GM19324 (cell line): ENCODE measurements around the gene CRTC1.

ENCODE experiments used
- ATAC-seq: cut with Tn5 transposase; IDR thresholded peaks from one replicate; pipeline ENCODE4 v1.9.1; 2021; ENCODE audit warnings: mild to moderate bottlenecking, moderate library complexity; ENCODE audit not compliant: unreplicated experiment, low FRiP score

Gene CRTC1, protein sequence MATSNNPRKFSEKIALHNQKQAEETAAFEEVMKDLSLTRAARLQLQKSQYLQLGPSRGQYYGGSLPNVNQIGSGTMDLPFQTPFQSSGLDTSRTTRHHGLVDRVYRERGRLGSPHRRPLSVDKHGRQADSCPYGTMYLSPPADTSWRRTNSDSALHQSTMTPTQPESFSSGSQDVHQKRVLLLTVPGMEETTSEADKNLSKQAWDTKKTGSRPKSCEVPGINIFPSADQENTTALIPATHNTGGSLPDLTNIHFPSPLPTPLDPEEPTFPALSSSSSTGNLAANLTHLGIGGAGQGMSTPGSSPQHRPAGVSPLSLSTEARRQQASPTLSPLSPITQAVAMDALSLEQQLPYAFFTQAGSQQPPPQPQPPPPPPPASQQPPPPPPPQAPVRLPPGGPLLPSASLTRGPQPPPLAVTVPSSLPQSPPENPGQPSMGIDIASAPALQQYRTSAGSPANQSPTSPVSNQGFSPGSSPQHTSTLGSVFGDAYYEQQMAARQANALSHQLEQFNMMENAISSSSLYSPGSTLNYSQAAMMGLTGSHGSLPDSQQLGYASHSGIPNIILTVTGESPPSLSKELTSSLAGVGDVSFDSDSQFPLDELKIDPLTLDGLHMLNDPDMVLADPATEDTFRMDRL

DNA sequence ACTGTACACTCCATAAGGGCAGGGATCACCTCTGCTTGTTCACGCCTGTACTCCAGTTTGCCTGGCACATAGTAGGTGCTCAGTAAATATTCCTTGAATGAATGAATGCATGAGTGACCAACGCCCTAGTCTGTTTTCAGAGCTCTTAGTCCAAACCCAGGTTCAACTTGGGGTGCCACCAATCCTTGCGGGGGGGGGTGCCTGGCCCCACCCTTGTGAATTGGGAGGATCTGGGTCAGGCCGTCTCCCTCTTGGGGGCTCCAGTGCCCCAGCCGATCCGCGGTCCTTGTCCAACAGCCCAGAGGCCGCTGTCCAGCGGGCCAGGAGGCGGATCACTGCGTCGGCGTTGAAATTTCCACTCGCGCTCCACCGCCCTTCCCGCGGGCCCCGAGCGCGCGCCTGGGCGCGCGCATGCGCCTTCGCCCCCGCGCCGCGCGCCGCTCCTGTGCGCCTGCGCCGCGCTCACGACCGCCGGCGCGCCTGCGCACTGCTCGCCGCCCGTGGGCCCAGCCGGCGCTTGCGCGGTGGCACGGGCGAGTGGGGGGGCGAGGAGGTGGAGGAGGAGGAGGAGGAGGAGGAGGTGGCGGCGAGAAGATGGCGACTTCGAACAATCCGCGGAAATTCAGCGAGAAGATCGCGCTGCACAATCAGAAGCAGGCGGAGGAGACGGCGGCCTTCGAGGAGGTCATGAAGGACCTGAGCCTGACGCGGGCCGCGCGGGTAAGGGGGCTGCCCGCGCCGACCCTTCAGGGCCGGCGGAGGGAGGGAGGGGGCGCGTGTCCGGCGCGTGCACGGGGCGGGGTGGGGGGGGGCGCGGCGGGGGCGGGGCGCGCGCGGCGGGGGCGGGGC is at the start of gene CRTC1:
TSS of gene CRTC1 (plus strand) at position 572 of the 849 bp plus-strand sequence. CDS start at position 595, 23 bp downstream.
- ATAC-seq, result peak; percentile 82

DNA sequence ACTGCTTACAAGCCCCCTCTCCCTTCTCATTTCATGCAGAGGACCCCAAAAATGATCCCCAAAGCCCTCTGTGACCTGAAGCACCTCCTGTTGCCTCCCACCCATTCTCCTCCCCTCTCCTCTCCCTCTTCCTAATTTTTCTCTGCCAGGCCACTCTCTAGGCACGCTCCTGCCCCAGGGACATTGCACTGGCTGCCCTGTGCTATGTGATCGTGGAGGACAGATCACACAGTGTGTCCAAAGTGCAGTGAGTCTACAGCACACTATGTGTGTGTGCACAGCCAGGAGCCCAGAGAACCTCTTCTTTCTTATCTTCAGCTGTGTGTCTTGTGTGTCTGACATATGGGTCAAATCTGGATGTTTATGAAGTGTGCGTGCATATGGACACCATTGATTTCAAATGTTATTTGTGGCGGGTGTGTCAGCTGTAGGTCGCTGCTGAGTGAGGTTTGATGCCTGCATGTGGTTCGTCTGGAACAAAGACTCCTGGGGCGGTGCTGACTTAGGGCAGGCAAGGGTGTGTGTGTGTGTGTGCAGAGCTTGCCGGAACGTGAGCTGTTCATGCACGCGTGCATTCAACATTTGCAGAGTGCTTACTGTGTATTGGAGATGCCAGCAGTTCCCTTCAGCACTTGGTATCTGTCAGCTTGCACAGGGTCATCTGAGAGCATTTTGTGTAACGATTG is 48.7 kb upstream of the CRTC1 start:
- no peak for ATAC-seq

DNA sequence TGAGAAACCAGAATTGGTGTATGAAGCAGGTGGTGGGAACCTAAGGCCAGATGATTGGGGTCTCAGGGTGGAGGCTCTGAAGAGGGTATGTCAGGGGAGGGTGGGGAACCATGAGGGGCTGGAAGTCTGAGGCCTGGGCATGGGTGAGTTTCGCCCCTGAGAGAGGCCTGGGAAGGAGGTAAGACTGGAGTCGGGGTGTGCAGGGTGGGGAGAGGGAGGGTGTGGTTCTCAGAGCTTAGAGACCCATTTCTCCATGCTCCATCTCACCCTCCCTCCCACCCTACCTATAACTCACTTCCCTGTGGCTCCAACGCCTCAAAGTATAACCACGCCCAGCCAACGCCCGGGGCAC is 47.7 kb upstream of the CRTC1 start:
- no peak for ATAC-seq

DNA sequence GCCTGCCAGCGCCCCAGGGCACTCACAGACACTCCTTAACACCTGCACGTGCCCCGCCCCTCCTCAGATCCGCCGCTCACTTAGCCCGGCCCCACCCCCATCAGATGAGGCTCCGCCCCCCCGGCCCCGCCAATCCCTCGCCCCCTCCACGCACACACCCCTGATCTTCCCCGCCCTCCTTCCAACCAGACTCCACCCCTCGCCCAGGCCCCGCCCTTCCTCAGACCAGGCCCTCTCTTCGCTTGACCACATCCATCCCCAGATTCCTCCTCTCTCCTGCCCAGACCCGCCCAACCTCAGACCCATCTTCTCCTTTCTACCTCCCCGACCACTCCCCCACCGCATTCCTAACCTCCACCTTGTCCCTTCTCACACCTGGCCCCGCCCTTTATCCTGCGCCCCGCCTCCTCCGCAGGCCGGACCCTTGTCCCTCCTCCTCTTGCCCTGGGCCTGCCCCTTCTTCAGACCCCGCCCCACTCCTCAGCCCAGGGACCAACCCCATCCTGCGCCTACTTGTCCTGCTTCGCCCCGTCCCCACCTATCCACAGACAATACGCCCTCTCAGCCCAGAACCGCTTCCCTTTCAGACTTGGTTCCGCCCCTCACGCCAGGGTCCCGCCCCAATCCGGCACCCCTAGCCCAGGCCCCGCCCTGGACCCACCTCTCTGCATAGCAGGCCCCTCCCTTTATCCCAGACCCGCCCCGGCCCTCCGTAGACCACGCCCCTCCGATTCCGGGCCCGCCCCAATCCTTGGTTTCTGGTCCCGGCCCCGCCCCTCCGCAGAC is 47.1 kb upstream of the CRTC1 start:
- peak; percentile 87 for ATAC-seq

DNA sequence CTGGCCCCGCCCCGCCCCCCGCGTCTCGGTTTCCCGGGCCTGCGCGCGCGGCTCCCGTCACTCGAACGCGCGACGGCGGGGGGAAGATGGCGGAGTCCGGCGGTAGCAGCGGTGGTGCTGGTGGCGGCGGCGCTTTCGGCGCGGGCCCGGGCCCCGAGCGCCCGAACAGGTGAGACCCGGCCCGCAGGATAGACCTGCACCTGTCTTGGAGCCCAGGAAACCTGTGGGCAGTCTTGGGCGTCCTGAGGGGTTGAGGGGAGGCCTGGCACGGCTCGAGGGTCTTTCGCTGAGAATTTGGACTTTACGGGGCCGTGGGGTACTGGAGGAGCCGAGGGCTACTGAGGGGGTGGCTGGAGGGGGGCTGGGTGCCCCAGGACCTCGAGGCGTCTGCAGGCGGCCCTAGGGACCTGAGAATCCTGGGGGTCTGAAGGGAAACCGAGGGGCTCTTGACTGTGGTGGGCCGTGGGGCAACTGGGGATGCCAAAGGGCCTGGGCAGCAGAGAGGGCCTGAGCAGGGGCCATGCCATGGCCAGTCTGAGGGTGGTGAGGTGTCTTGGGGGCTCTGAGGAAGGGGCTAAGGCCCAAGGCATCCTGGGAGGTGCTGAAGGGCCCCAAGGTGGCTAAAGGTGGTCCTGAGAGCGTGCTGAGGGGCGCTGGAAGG is 46.4 kb upstream of the CRTC1 start, which contains the start of gene KLHL26:
TSS of gene KLHL26 (plus strand) at position 60 of the 661 bp plus-strand sequence. CDS start at position 87, 27 bp downstream.
- ATAC-seq, result no peak

DNA sequence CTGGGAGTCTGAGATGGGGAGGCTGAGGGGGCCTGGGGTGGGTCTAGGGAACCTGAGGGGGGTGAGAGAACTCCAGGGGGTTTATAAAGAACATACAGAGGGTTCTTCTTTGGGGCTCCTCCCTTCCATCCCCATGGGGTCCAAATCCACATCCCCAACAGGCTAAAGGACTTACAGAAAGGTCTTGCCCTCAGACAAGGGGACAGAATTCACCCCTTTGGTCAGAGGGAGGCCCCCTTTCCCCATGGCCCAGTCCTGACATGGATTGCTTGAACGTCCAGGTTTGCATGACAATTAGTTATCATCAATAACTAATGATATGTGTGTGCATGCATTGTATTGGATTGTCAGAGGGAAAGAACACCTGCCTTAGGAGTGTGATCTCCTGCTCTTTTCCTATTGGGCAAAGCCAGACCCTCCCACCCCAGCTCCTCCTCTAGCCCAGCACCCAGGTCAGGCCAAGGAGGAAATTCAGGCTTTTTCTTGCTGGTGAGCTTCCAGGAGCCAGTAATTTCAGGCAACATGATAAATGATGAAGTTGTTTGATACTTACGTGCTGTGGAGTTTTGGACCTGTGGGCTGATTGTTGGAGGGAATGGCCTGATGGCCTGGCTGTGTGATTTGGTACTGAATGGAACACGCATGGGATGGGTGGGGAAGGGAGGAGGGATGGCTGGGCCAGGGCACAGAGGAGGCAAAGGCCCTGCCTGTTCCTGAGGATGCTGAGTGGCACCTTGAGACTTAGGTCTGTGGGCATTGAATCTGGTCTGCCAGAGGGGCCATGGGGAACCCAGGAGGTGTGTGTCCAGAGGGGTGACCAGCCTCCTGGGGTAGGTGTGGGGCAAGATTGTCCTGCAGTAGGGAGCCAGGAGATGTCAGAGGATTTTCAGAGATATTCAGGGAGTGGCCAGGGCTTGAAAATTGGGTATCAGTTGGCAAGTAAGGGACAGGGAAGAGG is 45.5 kb upstream of the CRTC1 start:
- no peak for ATAC-seq

DNA sequence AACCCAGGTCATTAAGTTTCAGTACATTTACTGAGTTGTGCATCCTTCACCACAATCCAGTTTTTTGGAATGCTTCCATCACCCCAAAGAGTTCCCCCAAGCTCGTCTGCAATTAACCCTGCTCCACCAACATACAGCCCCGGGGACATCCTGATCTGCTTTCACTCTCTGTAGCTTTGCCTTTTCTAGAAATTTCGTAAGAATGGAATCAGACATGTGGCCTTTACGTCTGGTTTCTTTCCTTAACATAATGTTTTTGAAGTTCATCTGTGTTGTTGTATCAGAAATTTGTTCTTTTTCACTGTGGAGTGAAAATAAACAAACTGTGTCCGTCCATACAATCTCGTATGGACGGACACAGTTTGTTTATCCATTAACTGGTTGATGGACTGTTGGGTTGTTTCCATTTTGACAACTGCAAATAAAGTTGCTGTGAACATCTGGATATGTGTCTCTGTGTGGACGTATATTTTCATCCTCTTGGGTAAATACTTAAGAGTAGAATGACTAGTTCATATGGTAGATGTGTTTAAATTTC is 43.7 kb upstream of the CRTC1 start:
- ATAC-seq, result no peak

DNA sequence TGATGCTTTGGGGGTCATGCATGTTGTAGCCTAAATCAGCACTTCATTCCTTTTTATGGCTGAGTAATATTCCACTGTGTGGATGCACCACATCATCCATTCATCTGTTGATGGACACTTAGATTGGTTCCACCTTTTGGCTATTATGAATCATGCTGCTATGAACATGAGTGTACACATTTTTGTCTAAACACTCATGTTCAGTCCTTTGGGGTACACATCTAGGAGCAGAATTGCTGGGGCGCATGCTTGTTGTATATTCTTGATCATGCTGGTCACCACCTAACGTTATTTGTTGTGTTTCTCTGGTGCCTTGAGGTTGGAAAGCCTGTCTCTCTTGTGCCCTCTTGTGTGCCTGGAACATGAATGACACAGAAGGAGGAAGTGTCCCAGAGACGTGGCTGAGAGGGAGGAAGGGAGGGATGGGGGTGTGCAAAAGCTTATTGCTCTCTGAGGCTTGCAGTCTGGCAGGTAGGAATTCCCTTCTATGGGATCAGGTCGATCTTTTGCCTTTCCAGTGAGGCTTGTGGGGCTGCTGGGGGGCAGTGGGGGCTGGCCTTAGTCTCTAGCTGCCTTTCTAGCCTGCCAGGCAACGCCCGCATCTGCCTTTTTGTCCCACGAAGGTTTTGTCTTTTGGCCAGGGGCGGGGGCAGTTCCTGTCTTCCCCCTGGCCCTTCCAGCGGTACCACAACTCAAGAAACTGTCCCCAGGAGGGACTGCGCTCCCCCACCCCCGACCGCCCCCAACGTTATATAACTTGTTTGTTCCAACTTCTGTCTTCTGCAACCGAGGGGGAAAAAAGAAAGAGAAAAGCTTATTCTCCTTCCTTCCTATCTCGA is 39.1 kb upstream of the CRTC1 start:
- ATAC-seq, result no peak

DNA sequence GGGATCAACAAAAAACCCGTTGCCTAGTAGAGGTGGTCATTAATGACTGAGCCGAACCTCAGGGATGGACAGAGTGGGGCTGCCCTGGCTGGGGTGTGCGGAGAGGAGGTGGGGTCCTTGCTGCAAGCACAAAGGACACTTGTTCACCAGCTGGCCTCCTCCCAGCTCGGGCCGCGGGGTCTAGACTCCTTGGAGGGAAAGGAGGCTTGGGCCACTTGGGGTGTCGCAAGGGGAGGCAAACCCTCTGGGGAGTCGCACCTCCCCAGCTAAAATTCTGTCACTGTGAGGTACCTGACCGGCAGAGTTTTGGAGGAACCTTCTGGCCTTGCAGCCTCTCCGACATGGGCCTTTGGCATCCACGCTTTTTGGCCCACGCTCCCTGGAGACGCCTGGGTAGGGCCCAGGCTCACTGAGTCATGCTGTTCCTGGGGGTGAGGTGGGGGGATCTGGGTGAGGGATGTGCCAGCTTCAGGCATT is 38.4 kb upstream of the CRTC1 start:
- ATAC-seq, result no peak

DNA sequence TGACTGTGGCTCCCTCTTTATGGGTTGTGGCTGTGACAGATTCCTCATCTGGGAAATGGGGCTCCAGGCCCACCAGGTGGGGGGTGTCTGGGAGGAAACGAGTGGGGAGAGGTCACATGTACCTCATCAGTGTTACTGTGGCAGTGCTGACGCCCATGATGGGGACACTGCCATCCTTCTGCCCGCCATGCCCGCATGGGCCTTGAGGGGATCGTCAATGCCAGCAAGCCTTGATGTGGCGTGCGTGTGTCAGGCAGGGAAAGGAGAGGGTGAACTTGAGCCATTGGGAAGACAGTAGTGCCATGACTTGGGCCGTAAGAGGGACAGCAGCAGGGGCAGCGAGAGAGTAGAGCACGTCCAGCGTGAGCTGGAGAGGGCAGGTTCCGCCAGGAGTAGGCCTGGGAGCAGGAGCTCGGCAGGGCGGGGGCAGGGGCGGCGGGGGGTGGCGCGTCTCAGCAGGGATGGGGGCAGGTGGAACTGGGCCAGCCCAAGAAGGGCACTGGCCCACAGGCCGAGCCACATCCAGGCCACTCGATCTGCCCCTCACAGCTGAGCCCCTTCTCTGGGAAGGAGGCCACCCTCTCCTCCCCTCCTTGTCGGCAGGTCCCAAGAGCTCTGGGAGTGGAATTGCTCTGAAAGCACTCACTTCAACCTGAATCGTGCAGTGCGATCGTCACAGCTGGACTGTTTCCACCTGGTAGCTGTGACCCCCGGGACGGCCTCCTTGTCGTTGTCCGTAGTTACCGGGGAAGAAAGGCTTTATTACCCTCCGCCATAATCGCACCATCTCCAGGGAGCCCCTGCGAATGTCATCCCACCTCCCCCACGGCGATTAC is 36.7 kb upstream of the CRTC1 start:
- no peak for ATAC-seq

DNA sequence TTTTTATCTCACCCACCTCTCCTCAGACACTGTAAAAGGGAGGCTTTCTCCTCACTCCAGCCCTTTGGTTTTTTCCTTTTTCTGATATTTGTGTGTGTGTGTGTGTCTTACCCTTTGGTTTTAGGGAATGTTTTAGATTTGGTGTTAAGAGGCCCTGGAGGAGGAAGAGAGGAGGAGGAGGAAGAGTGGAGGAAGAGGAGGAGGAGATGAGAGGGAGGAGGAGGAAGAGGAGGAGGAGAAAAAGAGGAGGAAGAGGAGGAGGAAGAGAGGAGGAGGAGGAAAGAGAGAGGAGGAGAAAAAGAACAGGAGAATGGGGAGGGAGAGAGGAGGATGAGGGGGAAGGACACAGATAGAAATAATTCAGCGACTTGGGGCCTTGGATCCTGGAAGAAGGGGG is 36.1 kb upstream of the CRTC1 start:
- no peak for ATAC-seq

DNA sequence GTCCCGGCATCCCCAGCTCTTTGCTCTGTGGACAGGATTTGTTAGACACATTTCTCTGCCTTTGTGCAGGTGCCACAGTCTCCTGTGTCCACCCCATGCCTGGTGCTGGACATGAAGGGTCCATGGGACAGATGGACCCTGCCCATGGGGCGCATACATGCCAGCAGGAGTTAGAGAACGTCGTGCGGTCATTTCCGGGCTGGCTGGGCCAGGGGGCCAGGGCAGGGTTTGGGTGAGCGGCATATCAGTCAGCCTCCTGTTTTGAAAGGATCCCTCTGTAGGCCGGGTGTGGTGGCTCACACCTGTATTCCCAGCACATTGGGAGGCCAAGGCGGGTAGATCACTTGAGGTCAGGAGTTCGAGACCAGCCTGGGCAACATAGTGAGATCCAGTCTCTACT is 35.7 kb upstream of the CRTC1 start:
- ATAC-seq, result no peak

DNA sequence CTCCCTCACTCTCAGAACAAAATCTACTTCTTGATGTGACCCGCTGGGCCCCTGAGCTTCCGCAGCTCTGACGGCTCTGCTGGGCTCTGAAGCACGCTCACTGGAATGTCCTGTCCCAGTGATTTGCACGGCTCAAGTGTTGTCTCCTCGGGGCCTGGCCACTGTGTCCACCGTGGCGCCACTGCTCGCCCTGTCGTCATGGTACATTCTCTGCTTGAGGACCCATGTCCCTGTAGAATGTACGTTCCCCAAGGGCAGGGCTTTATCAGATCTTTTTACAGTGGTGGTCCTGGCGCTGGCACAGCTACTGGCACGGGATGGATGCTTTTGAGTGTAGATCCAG is 34.5 kb upstream of the CRTC1 start:
- ATAC-seq, result no peak

DNA sequence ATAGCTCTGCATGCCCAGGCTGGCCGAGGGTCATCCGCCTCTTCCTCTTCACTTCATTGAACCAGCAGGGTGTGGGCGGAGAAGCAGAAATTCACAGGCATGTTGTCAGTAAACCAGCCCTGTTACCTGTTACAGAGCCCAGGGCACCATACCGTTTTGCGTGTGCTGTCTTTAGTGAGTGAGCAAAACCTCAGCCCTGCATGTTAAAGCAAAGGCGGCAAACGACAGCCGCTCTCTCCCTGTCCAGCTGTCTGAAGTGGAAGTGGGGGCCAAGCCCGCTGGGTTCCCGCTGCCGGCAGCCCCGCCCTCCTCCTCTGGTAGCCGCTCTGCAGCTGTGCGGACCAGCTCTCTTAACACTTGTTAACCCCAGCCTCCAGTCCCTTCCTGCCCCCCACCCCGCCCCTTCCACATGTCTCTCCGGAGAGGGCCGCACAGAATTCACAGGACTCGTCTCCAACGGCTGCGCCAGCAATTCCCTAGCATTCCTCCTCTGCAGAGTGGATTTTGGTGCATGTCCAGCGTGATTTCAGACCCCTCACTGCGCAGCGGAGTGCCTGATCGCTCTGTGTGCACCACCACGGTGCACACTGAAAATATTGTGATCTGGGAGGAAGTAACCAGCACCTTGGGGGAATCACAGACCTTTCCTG is 34.0 kb upstream of the CRTC1 start:
- no peak for ATAC-seq

DNA sequence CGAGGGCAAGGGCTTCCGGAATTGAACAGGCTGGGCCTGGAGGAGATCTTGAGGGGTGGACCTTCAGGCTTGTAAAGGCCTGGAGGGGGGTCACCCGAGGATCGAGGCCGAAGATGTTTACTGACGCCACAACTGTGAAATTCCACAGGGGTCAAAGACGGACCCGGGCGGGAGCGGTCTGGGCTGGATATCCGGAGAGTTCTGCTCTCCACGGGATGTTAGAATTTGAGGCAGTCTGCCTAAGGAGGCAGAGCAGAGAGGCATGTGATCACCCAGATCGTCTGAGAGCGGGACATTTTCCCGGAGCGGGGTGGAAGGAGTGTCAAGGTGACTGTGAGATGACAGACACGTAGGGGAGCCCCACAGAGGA is 33.5 kb upstream of the CRTC1 start:
- ATAC-seq, result no peak
